HepG2 (cell line): ENCODE measurements around the gene PDE9A. TPM values are rescaled to one million over a fixed set of nuclear protein-coding genes. Genes with fewer than 3 reads are reported as not detected.
A peak's percentile ranks its signal among the peaks of the same experiment; 100 is the strongest.

Source experiments
- ATAC-seq: fragments of 200-7000 bp; cut with Tn5 transposase; 3 replicates; pipeline ENCODE4 v1.9.1; 2020; ENCODE audit warnings: mild to moderate bottlenecking, moderate library complexity
- BruUV-seq: library from RNA; stranded (reverse); fragments of 400-500 nt; replicated peaks from 2 replicates; lab custom pipeline; 2021; lab: Mats Ljungman, UMichigan
- CTCF ChIA-PET: fragments of 300-600 bp; formaldehyde crosslinking; extraction: SDS; loops from one replicate; lab custom pipeline; 2021; ENCODE audit warnings: low total read pairs, inconsistent platforms, low intra/inter-chr PET ratio; lab: Yijun Ruan, JAX
- POLR2A ChIA-PET: fragments of 350-600 bp; sonication (Branson Sonifier 250); formaldehyde crosslinking; loops from one replicate; lab custom pipeline; 2020; ENCODE audit warnings: antibody characterized with exemption, inconsistent platforms; lab: Yijun Ruan, JAX
- DNase-seq: peaks from one replicate; pipeline ENCODE4 v3.0.0-alpha.2; 2015; ENCODE audit warnings: low spot score
- FAIRE-seq: peaks from 3 replicates; lab custom pipeline; 2011; peaks lifted over from hg19 to GRCh38; lab: Jason Lieb, UNC
- H2AFZ ChIP-seq: one replicate; pipeline ENCODE4 v1.6.1; 2011; ENCODE audit warnings: low read length, inconsistent platforms
- H3K27ac ChIP-seq: fragments of 300-600 bp; 3 replicates; pipeline ENCODE4 v1.8.0; 2011; ENCODE audit warnings: mixed run types, mild to moderate bottlenecking, mixed read lengths, low read length, inconsistent platforms; ENCODE audit not compliant: insufficient read depth; ENCODE audit errors: extremely low read length
- H3K27me3 ChIP-seq, 2 experiments: fragments of 200-600 bp in 1 of 2; 2 replicates in 1 of 2; 3 replicates in 1 of 2; pipeline versions ENCODE4 v1.6.0 to v1.8.0; 2011; ENCODE audit warnings: low read length in 2 of 2, mild to moderate bottlenecking in 2 of 2, moderate library complexity in 2 of 2, inconsistent platforms in 1 of 2; ENCODE audit not compliant: insufficient read depth in 2 of 2, control insufficient read depth in 1 of 2
- H3K36me3 ChIP-seq, 2 experiments: fragments of 200-600 bp in 1 of 2; replicated peaks in 1 of 2; 2 replicates in 1 of 2; 3 replicates in 1 of 2; pipeline versions ENCODE4 v1.5.1 to v1.8.0; 2011; ENCODE audit warnings: low read length in 2 of 2, inconsistent platforms in 1 of 2; ENCODE audit not compliant: insufficient read depth in 2 of 2, control insufficient read depth in 1 of 2
- H3K4me1 ChIP-seq: 2 replicates; pipeline ENCODE4 v1.5.1; 2012; ENCODE audit warnings: low read length, inconsistent platforms; ENCODE audit not compliant: insufficient read depth
- H3K4me2 ChIP-seq: 2 replicates; pipeline ENCODE4 v1.6.0; 2011; ENCODE audit warnings: low read depth, low read length, inconsistent platforms
- H3K4me3 ChIP-seq, 3 experiments: fragments of 200-600 bp in 1 of 3; sonication (generic), shearing (Covaris generic) in 1 of 3; replicated peaks in 1 of 3; 2 replicates each; pipeline ENCODE4 v1.5.1; 2011 to 2016; ENCODE audit warnings: low read length in 3 of 3, inconsistent platforms in 2 of 3, low read depth in 2 of 3, mild to moderate bottlenecking in 2 of 3, control low read depth in 1 of 3, mixed read lengths in 1 of 3; ENCODE audit not compliant: insufficient read depth in 1 of 3
- H3K79me2 ChIP-seq: one replicate; pipeline ENCODE4 v1.6.1; 2011; ENCODE audit warnings: low read length, inconsistent platforms; ENCODE audit not compliant: insufficient read depth
- H3K9ac ChIP-seq: 2 replicates; pipeline ENCODE4 v1.6.0; 2011; ENCODE audit warnings: mild to moderate bottlenecking, low read depth, low read length, inconsistent platforms; ENCODE audit not compliant: insufficient read depth
- H3K9me3 ChIP-seq: 2 replicates; pipeline ENCODE4 v1.5.1; 2012; ENCODE audit warnings: mild to moderate bottlenecking, low read length
- H4K20me1 ChIP-seq: 2 replicates; pipeline ENCODE4 v1.6.0; 2011; ENCODE audit warnings: inconsistent platforms, mild to moderate bottlenecking, low read length, moderate library complexity; ENCODE audit not compliant: insufficient read depth
- ATF7 ChIP-seq, 2 experiments: fragments of 450-650 bp in 1 of 2; sonication (generic) in 1 of 2; formaldehyde crosslinking in 1 of 2; IDR thresholded peaks; 2 replicates each; pipeline versions ENCODE4 v1.4.0 to v1.6.1; 2016 to 2020; ENCODE audit warnings: antibody characterized with exemption in 1 of 2, mild to moderate bottlenecking in 1 of 2, missing genetic modification reagents in 1 of 2
- BRD4 ChIP-seq: sonication (generic); formaldehyde crosslinking; IDR thresholded peaks from 2 replicates; pipeline ENCODE4 v1.4.0; 2020; ENCODE audit warnings: missing genetic modification reagents
- CHD4 ChIP-seq: fragments of 200-600 bp; sonication (generic); IDR thresholded peaks from 2 replicates; pipeline ENCODE4 v1.7.0; 2017; ENCODE audit warnings: mild to moderate bottlenecking, low read length, borderline replicate concordance
- MYNN ChIP-seq: sonication (generic); formaldehyde crosslinking; IDR thresholded peaks from 2 replicates; pipeline ENCODE4 v1.4.0; 2020; ENCODE audit warnings: mild to moderate bottlenecking, low read depth, missing genetic modification reagents
- MZF1 ChIP-seq: sonication (generic); formaldehyde crosslinking; IDR thresholded peaks from 2 replicates; pipeline ENCODE4 v1.8.1; 2023; ENCODE audit warnings: mild to moderate bottlenecking, missing genetic modification reagents, borderline replicate concordance
- SETDB1 ChIP-seq: sonication (generic); formaldehyde crosslinking; IDR thresholded peaks from 2 replicates; pipeline ENCODE4 v1.5.1; 2020; ENCODE audit warnings: missing genetic modification reagents, mild to moderate bottlenecking, borderline replicate concordance
- YY1 ChIP-seq: IDR thresholded peaks from 2 replicates; pipeline ENCODE4 v1.6.1; 2011; ENCODE audit warnings: low read length, low read depth, moderate library complexity, mild to moderate bottlenecking; ENCODE audit not compliant: insufficient read depth, insufficient replicate concordance
- ZNF180 ChIP-seq: sonication (generic); formaldehyde crosslinking; IDR thresholded peaks from 2 replicates; pipeline ENCODE4 v1.4.0; 2020; ENCODE audit warnings: low read depth, missing genetic modification reagents, borderline replicate concordance
- ZNF430 ChIP-seq: sonication (generic); formaldehyde crosslinking; IDR thresholded peaks from 2 replicates; pipeline ENCODE4 v1.9.0; 2021; ENCODE audit warnings: mild to moderate bottlenecking, missing genetic modification reagents
- ZNF776 ChIP-seq: sonication (generic); formaldehyde crosslinking; IDR thresholded peaks from 2 replicates; pipeline ENCODE4 v1.4.0; 2020; ENCODE audit warnings: mild to moderate bottlenecking, missing genetic modification reagents
- WGBS: methylation state at CpG from one replicate; pipeline ENCODE4 v1.1.6; 2017; ENCODE audit warnings: low lambda C conversion rate; 5-methylcytosine and 5-hydroxymethylcytosine counted together
- in situ Hi-C: cut with HindIII; loops from 2 replicates; pipeline ENCODE4 v1.10.0; 2017; ENCODE audit warnings: low pct_unique_long_range_greater_than_20kb; ENCODE audit not compliant: extremely low pct_ligation_motif_present
- intact Hi-C: fragments of 100-400 bp; cut with micrococcal nuclease; formaldehyde crosslinking; loops from one replicate; pipeline ENCODE4 v1.10.0; 2022; ENCODE audit not compliant: unreplicated experiment
- polyA plus RNA-seq, 8 experiments: library from polyadenylated mRNA; depleted of rRNA in 3 of 8; stranded (reverse) in 7 of 8; unstranded in 1 of 8; fragments of >200 nt; fragmentation: Illumina TruSeq in 4 of 8; extraction: Trizol in 4 of 8; gene quantifications; 2 replicates each; pipeline versions ENCODE4 v1.2.1 to v1.2.3, GENCODE V29; 2011 to 2016; ENCODE audit warnings: low read depth in 4 of 8, missing spikeins in 1 of 8, mixed read lengths in 1 of 8; ENCODE audit not compliant: insufficient read depth in 1 of 8
- total RNA-seq, 5 experiments: library from RNA; depleted of rRNA; stranded (reverse); fragments of >200 nt; fragmentation: Illumina TruSeq; extraction: Trizol; gene quantifications; 2 replicates each; pipeline ENCODE4 v1.2.3, GENCODE V29; 2016; ENCODE audit warnings: low read depth in 1 of 5
- TF ChIP-seq, protein P1 (sequence below): sonication (generic); IDR thresholded peaks from 2 replicates; pipeline ENCODE4 v1.6.1; 2016; ENCODE audit warnings: low read depth, borderline replicate concordance
- TF ChIP-seq, protein P2 (sequence below): sonication (generic); formaldehyde crosslinking; IDR thresholded peaks from 2 replicates; pipeline ENCODE4 v1.4.0; 2020; ENCODE audit warnings: missing genetic modification reagents

Gene PDE9A
- total and polyA plus RNA-seq, 2 of the 13 experiments (the other 11 are each of a cell fraction or from before 2014, with no cell fraction given), result 4.6 to 19.7 TPM

DNA sequence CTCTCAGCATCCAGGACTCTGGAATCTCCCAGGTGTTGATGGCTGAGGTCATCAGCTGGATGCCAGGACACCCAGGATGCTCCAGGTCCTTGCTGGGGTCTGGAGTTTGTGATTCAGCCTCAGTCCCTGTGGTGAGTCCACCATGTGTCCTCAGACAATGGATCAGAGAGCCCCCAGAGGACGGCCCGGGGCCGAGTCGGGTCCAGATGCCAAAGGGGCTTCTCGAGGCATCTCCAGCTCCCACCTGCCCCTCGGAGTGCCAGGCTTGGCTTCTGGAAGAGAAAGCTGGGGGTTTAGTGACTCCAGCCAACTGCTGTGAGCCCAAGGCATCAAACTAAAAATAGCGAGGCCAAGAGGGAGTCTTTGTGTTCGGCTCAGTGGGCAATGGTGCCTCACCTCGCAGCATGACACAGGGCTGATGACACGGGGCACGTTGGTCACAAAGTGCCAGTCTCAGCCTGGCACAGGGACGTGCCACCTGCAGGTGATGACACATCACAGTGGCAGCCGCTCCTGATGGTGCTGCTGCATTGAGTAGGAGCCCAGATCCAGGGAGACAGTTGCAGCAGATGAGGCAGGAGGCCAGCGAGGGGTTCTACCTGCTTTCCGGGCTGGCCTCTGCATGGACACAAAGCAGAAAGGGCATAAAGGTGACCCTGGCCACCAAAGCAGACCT is 10.6 kb downstream of the PDE9A start (continued):
- TF ChIP-seq YY1 (no peak), SETDB1 (CRISPR knock-in tag) (no peak), ZNF776 (CRISPR knock-in tag) (no peak), MZF1 (CRISPR knock-in tag) (no peak), ZNF180 (no peak), CHD4 (no peak)
- TF ChIP-seq, protein P1, sequence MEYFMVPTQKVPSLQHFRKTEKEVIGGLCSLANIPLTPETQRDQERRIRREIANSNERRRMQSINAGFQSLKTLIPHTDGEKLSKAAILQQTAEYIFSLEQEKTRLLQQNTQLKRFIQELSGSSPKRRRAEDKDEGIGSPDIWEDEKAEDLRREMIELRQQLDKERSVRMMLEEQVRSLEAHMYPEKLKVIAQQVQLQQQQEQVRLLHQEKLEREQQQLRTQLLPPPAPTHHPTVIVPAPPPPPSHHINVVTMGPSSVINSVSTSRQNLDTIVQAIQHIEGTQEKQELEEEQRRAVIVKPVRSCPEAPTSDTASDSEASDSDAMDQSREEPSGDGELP, result no peak

DNA sequence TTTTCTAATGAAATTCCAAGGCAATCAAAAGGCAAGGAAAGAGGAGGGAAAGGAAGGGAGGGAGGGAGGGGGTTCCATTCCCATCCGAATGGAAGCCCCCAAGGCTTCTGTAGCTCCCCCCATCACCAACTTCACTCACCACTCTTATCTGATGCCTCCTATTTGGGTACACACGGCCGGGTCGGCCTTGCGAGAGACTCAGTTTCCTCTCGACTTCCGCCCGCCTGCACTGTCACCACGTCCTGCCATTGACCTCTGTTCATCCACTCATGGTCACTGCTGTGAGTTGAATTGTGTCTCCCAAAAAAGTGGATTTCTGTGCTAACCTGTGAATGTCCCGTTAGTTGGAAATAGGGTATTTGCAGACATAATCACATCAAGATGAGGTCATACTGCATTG is 11.2 kb downstream of the PDE9A start:
- H3K4me2 ChIP-seq, result no peak overlapping the region
- peaks cover 7 to 8% of the 10 kb centered on the region in 2 experiments; a peak in 3 of 5 replicates for H3K36me3 ChIP-seq
- H3K79me2 ChIP-seq, result no peaks in the 10 kb centered on the region
- no peak overlapping the region for H2AFZ ChIP-seq
- no peak overlapping the region for H3K4me3 ChIP-seq
- no peak for TF ChIP-seq ZNF430 (CRISPR knock-in tag)
- 0 out of 2 replicates have a peak, but pooled peaks have one; percentile 3 for TF ChIP-seq ATF7 (IDR thresholded peaks at IDR 0.05)
- no peak for TF ChIP-seq ATF7 (CRISPR knock-in tag; IDR thresholded peaks at IDR 0.05)
- TF ChIP-seq BRD4 (CRISPR knock-in tag), result no peak
- no peak for TF ChIP-seq MYNN (CRISPR knock-in tag)
- TF ChIP-seq, protein P2, sequence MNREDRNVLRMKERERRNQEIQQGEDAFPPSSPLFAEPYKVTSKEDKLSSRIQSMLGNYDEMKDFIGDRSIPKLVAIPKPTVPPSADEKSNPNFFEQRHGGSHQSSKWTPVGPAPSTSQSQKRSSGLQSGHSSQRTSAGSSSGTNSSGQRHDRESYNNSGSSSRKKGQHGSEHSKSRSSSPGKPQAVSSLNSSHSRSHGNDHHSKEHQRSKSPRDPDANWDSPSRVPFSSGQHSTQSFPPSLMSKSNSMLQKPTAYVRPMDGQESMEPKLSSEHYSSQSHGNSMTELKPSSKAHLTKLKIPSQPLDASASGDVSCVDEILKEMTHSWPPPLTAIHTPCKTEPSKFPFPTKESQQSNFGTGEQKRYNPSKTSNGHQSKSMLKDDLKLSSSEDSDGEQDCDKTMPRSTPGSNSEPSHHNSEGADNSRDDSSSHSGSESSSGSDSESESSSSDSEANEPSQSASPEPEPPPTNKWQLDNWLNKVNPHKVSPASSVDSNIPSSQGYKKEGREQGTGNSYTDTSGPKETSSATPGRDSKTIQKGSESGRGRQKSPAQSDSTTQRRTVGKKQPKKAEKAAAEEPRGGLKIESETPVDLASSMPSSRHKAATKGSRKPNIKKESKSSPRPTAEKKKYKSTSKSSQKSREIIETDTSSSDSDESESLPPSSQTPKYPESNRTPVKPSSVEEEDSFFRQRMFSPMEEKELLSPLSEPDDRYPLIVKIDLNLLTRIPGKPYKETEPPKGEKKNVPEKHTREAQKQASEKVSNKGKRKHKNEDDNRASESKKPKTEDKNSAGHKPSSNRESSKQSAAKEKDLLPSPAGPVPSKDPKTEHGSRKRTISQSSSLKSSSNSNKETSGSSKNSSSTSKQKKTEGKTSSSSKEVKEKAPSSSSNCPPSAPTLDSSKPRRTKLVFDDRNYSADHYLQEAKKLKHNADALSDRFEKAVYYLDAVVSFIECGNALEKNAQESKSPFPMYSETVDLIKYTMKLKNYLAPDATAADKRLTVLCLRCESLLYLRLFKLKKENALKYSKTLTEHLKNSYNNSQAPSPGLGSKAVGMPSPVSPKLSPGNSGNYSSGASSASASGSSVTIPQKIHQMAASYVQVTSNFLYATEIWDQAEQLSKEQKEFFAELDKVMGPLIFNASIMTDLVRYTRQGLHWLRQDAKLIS (CRISPR knock-in tag), result no peak
- FAIRE-seq (no peak), ATAC-seq (no peak), DNase-seq (no peak)
- H3K4me1 ChIP-seq, result peaks cover 13% of the 10 kb centered on the region
- no TSS peak for BruUV-seq
- no peak overlapping the region for H3K27ac ChIP-seq
- 96% methylated on average over 10 of the region's 10 CpGs for WGBS
- ChIA-PET CTCF (no interaction called here), POLR2A (no interaction called here)
- no peak overlapping the region for H3K9ac ChIP-seq
- no peaks in the 10 kb centered on the region for H3K9me3 ChIP-seq
- peaks cover 12% of the 10 kb centered on the region; the same call in 1 of the 2 replicates for H4K20me1 ChIP-seq
- H3K27me3 ChIP-seq, result no peaks in the 10 kb centered on the region; a peak in 1 of 5 replicates
- in situ Hi-C loops, result loop anchor here (25.0 kb wide), 1 partner anchor 98 kb away; no protein-coding TSS in a partner anchor
- intact Hi-C loops, result no loop called here
